ENCODE data around the gene ITGAE. TPM values are rescaled to one million over a fixed set of nuclear protein-coding genes. Genes with fewer than 3 reads are reported as not detected.

ITGAE gene
- polyA plus RNA-seq, 3 donors from 2014 or later: 68.2 to 81.9 (median 81.8) TPM

GRCh38 chr17:3773511-3773910 lies 27.5 kb downstream of the ITGAE start:
- Mint-ChIP-seq H3K27me3 (ENCODE audit: low read depth in 3 of 3) (peaks cover 7 to 18% (median 11%) of the 10 kb centered on the region in 3 donors), H3K27ac (no peak overlapping the region), H3K9me3 (no peaks in the 10 kb centered on the region), H3K4me3 (no peak overlapping the region), H3K4me1 (peaks cover 43 to 44% of the 10 kb centered on the region in 2 donors), H3K36me3 (peaks cover under 1 to 6% (median 6%) of the 10 kb centered on the region in 3 donors)
- DNase-seq: no peak

GRCh38 chr17:3772764-3773163 lies 28.2 kb downstream of the ITGAE start:
- no peaks in the 10 kb centered on the region for H3K9me3 Mint-ChIP-seq
- H3K27ac Mint-ChIP-seq: peak overlapping the region in 2 of 6 donors; percentile 50 to 98
- peaks cover 3 to 8% (median 8%) of the 10 kb centered on the region in 3 donors for H3K36me3 Mint-ChIP-seq
- H3K27me3 Mint-ChIP-seq (ENCODE audit: low read depth in 3 of 3): peaks cover 10 to 22% (median 14%) of the 10 kb centered on the region in 3 donors
- no peak for DNase-seq
- peaks cover 50 to 51% of the 10 kb centered on the region in 2 donors for H3K4me1 Mint-ChIP-seq
- peak overlapping the region in 1 of 5 donors; percentile 61 for H3K4me3 Mint-ChIP-seq

- Mint-ChIP-seq H3K36me3 (peaks cover 7 to 8% (median 8%) of the 10 kb centered on the region in 3 donors), H3K4me3 (peak overlapping the region in 4 of 5 donors; percentile 20 to 82 (median 50)), H3K9me3 (no peaks in the 10 kb centered on the region), H3K4me1 (peaks cover 65% of the 10 kb centered on the region in 2 donors), H3K27ac (peak overlapping the region; percentile 87 to 98 (median 94)), H3K27me3 (ENCODE audit: low read depth in 3 of 3) (peaks cover 15 to 22% (median 18%) of the 10 kb centered on the region in 3 donors)
- DNase-seq: no peak
Measured at GRCh38 chr17:3771140-3771539, 29.8 kb downstream of the ITGAE start.

DNA sequence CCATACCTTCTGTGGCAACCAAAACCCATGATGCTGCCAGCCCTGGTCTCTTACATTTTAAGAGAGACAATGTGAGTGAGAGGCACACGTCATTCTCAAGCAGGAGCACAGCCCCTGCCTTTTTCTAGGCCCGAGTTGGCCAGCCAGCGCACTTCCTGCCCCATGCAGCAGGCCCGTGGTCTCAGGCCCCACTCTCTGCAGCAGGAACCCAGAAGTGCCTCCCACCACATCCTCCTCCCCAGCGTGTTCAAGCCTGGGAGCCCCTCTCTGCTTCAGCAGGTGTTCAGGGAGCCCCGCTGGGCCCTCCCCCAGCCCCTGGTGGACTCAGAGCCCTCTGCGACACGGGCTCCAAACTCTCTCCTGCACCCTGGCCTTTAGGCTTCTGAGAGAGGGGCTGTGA lies 30.5 kb downstream of the ITGAE start:
- Mint-ChIP-seq H3K4me3 (peak overlapping the region; percentile 66 to 82 (median 75)), H3K27ac (peak overlapping the region; percentile 87 to 98 (median 94)), H3K27me3 (ENCODE audit: low read depth in 3 of 3) (peaks cover 21 to 24% (median 22%) of the 10 kb centered on the region in 3 donors), H3K4me1 (peaks cover 71 to 72% of the 10 kb centered on the region in 2 donors), H3K36me3 (peaks cover 7 to 8% (median 8%) of the 10 kb centered on the region in 3 donors), H3K9me3 (no peaks in the 10 kb centered on the region)
- peak; percentile 83 to 87 (median 84) for DNase-seq

DNA sequence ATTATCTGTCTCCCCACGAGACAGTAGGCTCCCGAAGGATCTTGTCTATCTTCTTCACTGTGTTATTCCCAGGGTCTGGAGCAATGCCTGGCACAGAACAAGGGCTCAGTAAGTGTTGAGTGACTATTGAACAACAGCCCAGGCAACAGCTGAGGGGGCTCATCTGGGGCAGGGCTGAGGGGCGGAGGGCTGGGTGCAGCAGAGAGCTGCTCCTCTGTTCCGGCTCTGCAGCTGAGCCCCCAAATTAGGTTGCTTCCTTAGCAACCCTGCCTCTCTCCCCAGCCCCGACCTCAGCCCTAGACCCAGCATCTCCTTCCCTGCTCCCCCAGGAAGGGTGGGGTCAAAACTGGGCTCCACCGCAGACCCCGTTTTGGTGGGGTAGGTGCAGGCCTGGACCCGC lies 32.2 kb downstream of the ITGAE start:
- H3K4me1 Mint-ChIP-seq: peaks cover 87% of the 10 kb centered on the region in 2 donors
- no peak for DNase-seq

GRCh38 chr17:3768341-3768740 lies 32.6 kb downstream of the ITGAE start:
- peaks cover 33 to 40% (median 36%) of the 10 kb centered on the region in 3 donors for H3K27me3 Mint-ChIP-seq (ENCODE audit: low read depth in 3 of 3)
- H3K4me1 Mint-ChIP-seq: peaks cover 91% of the 10 kb centered on the region in 2 donors
- peaks cover 7 to 8% (median 8%) of the 10 kb centered on the region in 3 donors for H3K36me3 Mint-ChIP-seq
- no peaks in the 10 kb centered on the region for H3K9me3 Mint-ChIP-seq
- peak overlapping the region; percentile 40 to 98 (median 92) for H3K27ac Mint-ChIP-seq
- H3K4me3 Mint-ChIP-seq: peak overlapping the region; percentile 32 to 75 (median 66)
- DNase-seq: no peak

More for the DNA sequence above, 32.2 kb downstream of the ITGAE start:
- H3K4me3 Mint-ChIP-seq: peak overlapping the region; percentile 32 to 75 (median 66)
- peaks cover 31 to 36% (median 33%) of the 10 kb centered on the region in 3 donors for H3K27me3 Mint-ChIP-seq (ENCODE audit: low read depth in 3 of 3)
- peaks cover 7 to 8% (median 8%) of the 10 kb centered on the region in 3 donors for H3K36me3 Mint-ChIP-seq
- no peaks in the 10 kb centered on the region for H3K9me3 Mint-ChIP-seq
- H3K27ac Mint-ChIP-seq: peak overlapping the region in 5 of 6 donors; percentile 89 to 98 (median 93)

DNA sequence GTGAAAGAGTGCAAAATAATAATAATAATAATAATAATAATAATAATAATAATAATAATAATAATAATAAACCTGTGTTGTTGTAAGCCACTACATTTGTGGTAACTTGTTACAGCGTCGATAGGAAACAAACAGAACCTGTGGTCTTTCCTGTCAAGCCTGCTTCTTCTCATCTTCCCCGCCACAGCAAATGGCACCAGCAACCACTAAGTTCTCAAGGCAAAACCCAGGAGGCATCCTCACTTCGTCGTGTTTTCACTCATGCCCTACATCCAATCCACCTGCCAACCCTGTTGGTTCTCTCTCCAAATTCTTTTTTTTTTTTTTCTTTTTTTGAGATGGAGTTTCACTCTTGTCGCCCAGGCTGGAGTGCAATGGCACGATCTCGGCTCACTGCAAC lies 34.2 kb downstream of the ITGAE start:
- Mint-ChIP-seq H3K36me3 (peaks cover 7 to 8% (median 8%) of the 10 kb centered on the region in 3 donors), H3K27me3 (ENCODE audit: low read depth in 3 of 3) (peaks cover 33 to 39% (median 38%) of the 10 kb centered on the region in 3 donors), H3K27ac (peak overlapping the region; percentile 78 to 98 (median 92)), H3K4me1 (peaks cover 92 to 94% of the 10 kb centered on the region in 2 donors), H3K4me3 (peak overlapping the region; percentile 59 to 81 (median 73)), H3K9me3 (no peaks in the 10 kb centered on the region)
- peak; percentile 75 to 81 (median 77) for DNase-seq

GRCh38 chr17:3765981-3766380 lies 35.0 kb downstream of the ITGAE start:
- Mint-ChIP-seq H3K27ac (peak overlapping the region; percentile 98 to 100 (median 98)), H3K36me3 (peaks cover 7 to 8% (median 8%) of the 10 kb centered on the region in 3 donors), H3K9me3 (no peaks in the 10 kb centered on the region), H3K27me3 (ENCODE audit: low read depth in 3 of 3) (peaks cover 30 to 39% (median 37%) of the 10 kb centered on the region in 3 donors), H3K4me1 (peaks cover 93% of the 10 kb centered on the region in 2 donors), H3K4me3 (peak overlapping the region; percentile 85 to 98 (median 90))
- DNase-seq: no peak

GRCh38 chr17:3763777-3764170 lies 37.2 kb downstream of the ITGAE start:
- H3K27ac Mint-ChIP-seq: peak overlapping the region; percentile 98 to 100 (median 98)
- DNase-seq: no peak
- H3K9me3 Mint-ChIP-seq: peaks cover 0 to 5% (median 0%) of the 10 kb centered on the region in 6 donors
- peaks cover 79 to 81% of the 10 kb centered on the region in 2 donors for H3K4me1 Mint-ChIP-seq
- peaks cover 4 to 14% (median 5%) of the 10 kb centered on the region in 3 donors for H3K36me3 Mint-ChIP-seq
- peak overlapping the region; percentile 85 to 98 (median 90) for H3K4me3 Mint-ChIP-seq
- H3K27me3 Mint-ChIP-seq (ENCODE audit: low read depth in 3 of 3): peaks cover 24 to 34% (median 29%) of the 10 kb centered on the region in 3 donors

DNA sequence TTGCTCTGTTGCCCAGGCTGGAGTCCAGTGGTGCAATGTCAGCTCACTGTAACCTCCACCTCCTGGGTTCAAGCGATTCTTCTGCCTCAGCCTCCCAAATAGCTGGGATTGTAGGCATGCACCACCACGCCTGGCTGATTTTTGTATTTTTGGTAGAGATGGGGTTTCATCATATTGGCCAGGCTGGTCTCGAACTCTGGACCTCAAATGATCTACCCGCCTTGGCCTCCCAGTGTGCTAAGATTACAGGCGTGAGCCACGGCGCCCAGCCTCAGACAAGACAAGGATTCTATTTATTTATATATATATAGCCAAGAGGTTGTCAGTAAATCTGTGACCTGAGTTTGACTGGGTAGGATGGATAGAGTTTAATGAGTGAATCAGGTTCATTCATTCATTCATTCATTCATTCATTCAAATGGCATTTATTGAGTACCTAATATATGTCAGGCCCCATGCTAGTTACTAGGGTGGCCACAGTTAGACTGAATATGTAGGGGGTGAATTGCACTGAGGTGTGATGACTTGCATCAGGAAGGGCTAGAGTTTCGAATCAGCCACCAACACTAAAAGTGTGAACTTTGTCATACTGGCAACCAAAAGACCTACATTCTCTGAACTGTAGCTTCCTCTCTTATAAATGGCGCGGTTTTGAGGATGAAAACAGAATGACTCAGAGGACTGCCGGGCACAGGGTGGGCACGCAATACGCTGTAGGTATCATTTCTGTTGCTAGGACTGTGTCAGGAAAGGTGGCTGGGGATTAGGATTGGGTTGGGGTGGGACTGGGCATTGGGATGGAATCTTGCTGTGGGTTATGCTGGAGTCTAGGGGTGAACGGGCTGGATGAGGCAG lies 37.8 kb downstream of the ITGAE start:
- H3K36me3 Mint-ChIP-seq: peaks cover 0 to 11% (median 0%) of the 10 kb centered on the region in 3 donors
- H3K27me3 Mint-ChIP-seq (ENCODE audit: low read depth in 3 of 3): peaks cover 22 to 28% (median 25%) of the 10 kb centered on the region in 3 donors
- peak overlapping the region; percentile 98 to 100 (median 98) for H3K27ac Mint-ChIP-seq
- peak overlapping the region; percentile 85 to 98 (median 90) for H3K4me3 Mint-ChIP-seq
- DNase-seq: peak; percentile 87
- H3K9me3 Mint-ChIP-seq: peaks cover 0 to 5% (median 0%) of the 10 kb centered on the region in 6 donors
- peaks cover 72 to 75% of the 10 kb centered on the region in 2 donors for H3K4me1 Mint-ChIP-seq

GRCh38 chr17:3761918-3762380 lies 39.0 kb downstream of the ITGAE start:
- peaks cover 0 to 11% (median 0%) of the 10 kb centered on the region in 3 donors for H3K36me3 Mint-ChIP-seq
- H3K27me3 Mint-ChIP-seq (ENCODE audit: low read depth in 3 of 3): peaks cover 22 to 27% (median 26%) of the 10 kb centered on the region in 3 donors
- no peak for DNase-seq
- H3K4me3 Mint-ChIP-seq: peak overlapping the region in 1 of 5 donors; percentile 23
- peaks cover 0 to 5% (median 0%) of the 10 kb centered on the region in 6 donors for H3K9me3 Mint-ChIP-seq
- peaks cover 66 to 72% of the 10 kb centered on the region in 2 donors for H3K4me1 Mint-ChIP-seq
- peak overlapping the region in 5 of 6 donors; percentile 31 to 99 (median 98) for H3K27ac Mint-ChIP-seq

GRCh38 chr17:3761036-3761917 lies 39.7 kb downstream of the ITGAE start:
- H3K9me3 Mint-ChIP-seq: peaks cover 0 to 5% (median 0%) of the 10 kb centered on the region in 6 donors
- peaks cover 0 to 7% (median 0%) of the 10 kb centered on the region in 3 donors for H3K36me3 Mint-ChIP-seq
- H3K27me3 Mint-ChIP-seq (ENCODE audit: low read depth in 3 of 3): peaks cover 19 to 24% (median 23%) of the 10 kb centered on the region in 3 donors
- peaks cover 60 to 65% of the 10 kb centered on the region in 2 donors for H3K4me1 Mint-ChIP-seq
- no peak for DNase-seq
- H3K4me3 Mint-ChIP-seq: peak overlapping the region in 2 of 5 donors; percentile 7 to 17
- peak overlapping the region in 5 of 6 donors; percentile 42 to 87 (median 73) for H3K27ac Mint-ChIP-seq
